Caco-2 (cell line): ENCODE results near the gene MAP7D3. TPM values are rescaled to one million over a fixed set of nuclear protein-coding genes. Genes with fewer than 3 reads are reported as not detected.

Source experiments
- BruUV-seq: library from RNA; stranded (reverse); fragments of 400-500 nt; replicated peaks from 2 replicates; lab custom pipeline; 2021; lab: Mats Ljungman, UMichigan
- CTCF ChIA-PET: fragments of 300-600 bp; sonication (Branson Sonifier 250); formaldehyde crosslinking; loops from one replicate; lab custom pipeline; 2022; ENCODE audit warnings: antibody characterized with exemption; lab: Charles Lee
- POLR2A ChIA-PET: fragments of 300-600 bp; sonication (Branson Sonifier 250); formaldehyde crosslinking; loops from one replicate; lab custom pipeline; 2022; ENCODE audit warnings: antibody characterized with exemption; lab: Charles Lee
- DNase-seq, 2 experiments: peaks; one replicate each; pipeline versions ENCODE4 v3.0.0 to v3.0.0-alpha.2; 2020 to 2022
- H3K27me3 ChIP-seq: replicated peaks from 2 replicates; pipeline ENCODE4 v1.6.0; 2011; ENCODE audit warnings: low read length; ENCODE audit not compliant: control insufficient read depth, insufficient read depth
- H3K36me3 ChIP-seq: 2 replicates; pipeline ENCODE4 v1.5.1; 2011; ENCODE audit warnings: low read length; ENCODE audit not compliant: control insufficient read depth, insufficient read depth
- H3K4me1 ChIP-seq: fragments of 250-450 bp; sonication (Bioruptor Pico); 2 replicates; pipeline ENCODE4 v1.5.1; 2020; ENCODE audit warnings: mild to moderate bottlenecking
- H3K4me3 ChIP-seq: 2 replicates; pipeline ENCODE4 v1.5.1; 2011; ENCODE audit warnings: low read depth, mild to moderate bottlenecking, control low read depth, low read length
- H3K9me3 ChIP-seq: fragments of 250-450 bp; sonication (Bioruptor Pico); 2 replicates; pipeline ENCODE4 v1.5.1; 2020; ENCODE audit warnings: mild to moderate bottlenecking, moderate library complexity
- H3K27ac Mint-ChIP-seq: one replicate; pipeline ENCODE4 v1.8.0; 2022; ENCODE audit warnings: mixed read lengths; ENCODE audit not compliant: unreplicated experiment
- H3K27me3 Mint-ChIP-seq: one replicate; pipeline ENCODE4 v1.8.0; 2022; ENCODE audit warnings: mixed read lengths; ENCODE audit not compliant: insufficient read depth, unreplicated experiment
- H3K36me3 Mint-ChIP-seq: one replicate; pipeline ENCODE4 v1.8.0; 2022; ENCODE audit warnings: mild to moderate bottlenecking, mixed read lengths; ENCODE audit not compliant: insufficient read depth, unreplicated experiment
- H3K4me1 Mint-ChIP-seq: one replicate; pipeline ENCODE4 v1.8.0; 2022; ENCODE audit warnings: low read depth, mixed read lengths; ENCODE audit not compliant: unreplicated experiment
- H3K4me3 Mint-ChIP-seq: one replicate; pipeline ENCODE4 v1.8.0; 2022; ENCODE audit warnings: mild to moderate bottlenecking, moderate library complexity, mixed read lengths; ENCODE audit not compliant: unreplicated experiment
- H3K9me3 Mint-ChIP-seq: one replicate; pipeline ENCODE4 v1.8.0; 2022; ENCODE audit warnings: mixed read lengths; ENCODE audit not compliant: unreplicated experiment
- CTCF ChIP-seq, 2 experiments: fragments of 200-600 bp in 1 of 2; IDR thresholded peaks; 1 replicate in 1 of 2; 2 replicates in 1 of 2; pipeline versions ENCODE4 v1.5.1 to v1.8.0; 2011 to 2022; ENCODE audit warnings: antibody characterized with exemption in 1 of 2, control low read depth in 1 of 2, inconsistent platforms in 1 of 2, low read depth in 1 of 2, low read length in 1 of 2, mild to moderate bottlenecking in 1 of 2, moderate library complexity in 1 of 2; ENCODE audit not compliant: insufficient read depth in 1 of 2, severe bottlenecking in 1 of 2, unreplicated experiment in 1 of 2
- intact Hi-C: fragments of 100-400 bp; cut with micrococcal nuclease; formaldehyde crosslinking; loops from one replicate; pipeline ENCODE4 v1.10.0; 2022; ENCODE audit not compliant: unreplicated experiment
- total RNA-seq: library from RNA; stranded (reverse); gene quantifications from 2 replicates; pipeline ENCODE4 v1.2.3, GENCODE V29; 2022

MAP7D3 gene
- total RNA-seq, 1 experiment from 2014 or later = 6.0 TPM

- no peak overlapping the region for H3K27ac Mint-ChIP-seq
- no peak overlapping the region for H3K4me3 ChIP-seq
- ChIA-PET CTCF (no interaction called here), POLR2A (no interaction called here)
- no peaks in the 10 kb centered on the region for H3K9me3 ChIP-seq
- no peaks in the 10 kb centered on the region for H3K36me3 ChIP-seq
- no peak overlapping the region for H3K4me3 Mint-ChIP-seq
- no peaks in the 10 kb centered on the region for H3K9me3 Mint-ChIP-seq
- H3K36me3 Mint-ChIP-seq = no peaks in the 10 kb centered on the region
- intact Hi-C loops = no loop called here
- no peak for TF ChIP-seq CTCF (IDR thresholded peaks at IDR 0.05; ENCODE audit: insufficient read depth in 1 of 2, low read depth in 1 of 2, low read length in 1 of 2, severe bottlenecking in 1 of 2, unreplicated experiment in 1 of 2)
- no peak for DNase-seq
- H3K4me1 ChIP-seq = no peaks in the 10 kb centered on the region
- H3K27me3 ChIP-seq = no peaks in the 10 kb centered on the region
- no TSS peak for BruUV-seq
- H3K4me1 Mint-ChIP-seq = no peaks in the 10 kb centered on the region
- peaks cover 3% of the 10 kb centered on the region for H3K27me3 Mint-ChIP-seq
These were observed 61.0 kb downstream of the MAP7D3 start for GRCh38 chrX:136190038-136190713.

- H3K4me3 ChIP-seq = no peak overlapping the region
- H3K4me1 Mint-ChIP-seq = no peaks in the 10 kb centered on the region
- intact Hi-C loops = no loop called here
- no peak for TF ChIP-seq CTCF (IDR thresholded peaks at IDR 0.05; ENCODE audit: insufficient read depth in 1 of 2, low read depth in 1 of 2, low read length in 1 of 2, severe bottlenecking in 1 of 2, unreplicated experiment in 1 of 2)
- no peaks in the 10 kb centered on the region for H3K36me3 ChIP-seq
- peaks cover 3% of the 10 kb centered on the region for H3K27me3 Mint-ChIP-seq
- DNase-seq = no peak
- no TSS peak for BruUV-seq
- CTCF ChIA-PET = no interaction called here
- H3K9me3 ChIP-seq = no peaks in the 10 kb centered on the region
- POLR2A ChIA-PET = no interaction called here
- no peaks in the 10 kb centered on the region for H3K36me3 Mint-ChIP-seq
- H3K9me3 Mint-ChIP-seq = no peaks in the 10 kb centered on the region
- H3K4me3 Mint-ChIP-seq = no peak overlapping the region
- no peak overlapping the region for H3K27ac Mint-ChIP-seq
- H3K27me3 ChIP-seq = no peaks in the 10 kb centered on the region
- H3K4me1 ChIP-seq = no peaks in the 10 kb centered on the region
These were observed 62.0 kb downstream of the MAP7D3 start for GRCh38 chrX:136189222-136189621.

GRCh38 chrX:136186023-136186413, 65.2 kb downstream of the MAP7D3 start:
- Histone ChIP-seq H3K4me1 (no peaks in the 10 kb centered on the region), H3K36me3 (no peaks in the 10 kb centered on the region), H3K27me3 (no peaks in the 10 kb centered on the region), H3K4me3 (no peak overlapping the region), H3K9me3 (no peaks in the 10 kb centered on the region)
- Mint-ChIP-seq H3K4me1 (no peaks in the 10 kb centered on the region), H3K27me3 (no peaks in the 10 kb centered on the region), H3K4me3 (no peak overlapping the region), H3K27ac (no peak overlapping the region), H3K9me3 (no peaks in the 10 kb centered on the region), H3K36me3 (no peaks in the 10 kb centered on the region)
- intact Hi-C loops = no loop called here
- DNase-seq = no peak
- CTCF ChIA-PET = no interaction called here
- no TSS peak for BruUV-seq
- no peak for TF ChIP-seq CTCF (IDR thresholded peaks at IDR 0.05; ENCODE audit: insufficient read depth in 1 of 2, low read depth in 1 of 2, low read length in 1 of 2, severe bottlenecking in 1 of 2, unreplicated experiment in 1 of 2)
- POLR2A ChIA-PET = no interaction called here
